GM10266 (cell line): Measurements from ENCODE around the gene LCN10.

Source experiments
- DNase-seq: peaks from one replicate; pipeline ENCODE4 v3.0.0; 2012; ENCODE audit errors: extremely low spot score
- TF ChIP-seq, protein P1 (sequence below): IDR thresholded peaks from 2 replicates; pipeline ENCODE4 v1.5.1; 2012; ENCODE audit warnings: mild to moderate bottlenecking, low read depth; ENCODE audit not compliant: control insufficient read depth, insufficient read depth; ENCODE audit errors: missing control alignments

Gene LCN10

DNA sequence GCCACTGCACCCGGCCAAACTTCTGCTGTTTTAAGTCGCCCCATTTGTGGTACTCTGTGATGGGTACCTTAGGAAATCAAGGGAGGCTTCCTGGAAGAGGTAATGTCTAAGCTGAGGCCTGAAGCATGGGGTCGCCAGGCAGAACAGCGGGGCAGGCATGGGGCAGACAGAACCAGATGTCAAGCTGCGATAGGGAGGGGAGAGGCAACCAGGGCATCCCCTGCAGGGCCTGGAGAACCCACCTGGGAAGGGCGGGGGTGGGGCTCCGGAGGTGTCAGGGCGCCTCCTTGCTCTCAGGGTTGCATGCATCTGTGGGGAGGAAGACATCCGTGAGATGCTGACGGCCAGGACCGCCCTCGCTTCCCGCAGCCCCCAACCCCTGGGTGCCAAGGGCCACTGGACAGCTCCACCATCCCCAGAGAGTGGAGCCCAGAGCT lies 18.8 kb upstream of the LCN10 start:
- TF ChIP-seq, protein P1, sequence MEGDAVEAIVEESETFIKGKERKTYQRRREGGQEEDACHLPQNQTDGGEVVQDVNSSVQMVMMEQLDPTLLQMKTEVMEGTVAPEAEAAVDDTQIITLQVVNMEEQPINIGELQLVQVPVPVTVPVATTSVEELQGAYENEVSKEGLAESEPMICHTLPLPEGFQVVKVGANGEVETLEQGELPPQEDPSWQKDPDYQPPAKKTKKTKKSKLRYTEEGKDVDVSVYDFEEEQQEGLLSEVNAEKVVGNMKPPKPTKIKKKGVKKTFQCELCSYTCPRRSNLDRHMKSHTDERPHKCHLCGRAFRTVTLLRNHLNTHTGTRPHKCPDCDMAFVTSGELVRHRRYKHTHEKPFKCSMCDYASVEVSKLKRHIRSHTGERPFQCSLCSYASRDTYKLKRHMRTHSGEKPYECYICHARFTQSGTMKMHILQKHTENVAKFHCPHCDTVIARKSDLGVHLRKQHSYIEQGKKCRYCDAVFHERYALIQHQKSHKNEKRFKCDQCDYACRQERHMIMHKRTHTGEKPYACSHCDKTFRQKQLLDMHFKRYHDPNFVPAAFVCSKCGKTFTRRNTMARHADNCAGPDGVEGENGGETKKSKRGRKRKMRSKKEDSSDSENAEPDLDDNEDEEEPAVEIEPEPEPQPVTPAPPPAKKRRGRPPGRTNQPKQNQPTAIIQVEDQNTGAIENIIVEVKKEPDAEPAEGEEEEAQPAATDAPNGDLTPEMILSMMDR = no peak
- no peak for DNase-seq

DNA sequence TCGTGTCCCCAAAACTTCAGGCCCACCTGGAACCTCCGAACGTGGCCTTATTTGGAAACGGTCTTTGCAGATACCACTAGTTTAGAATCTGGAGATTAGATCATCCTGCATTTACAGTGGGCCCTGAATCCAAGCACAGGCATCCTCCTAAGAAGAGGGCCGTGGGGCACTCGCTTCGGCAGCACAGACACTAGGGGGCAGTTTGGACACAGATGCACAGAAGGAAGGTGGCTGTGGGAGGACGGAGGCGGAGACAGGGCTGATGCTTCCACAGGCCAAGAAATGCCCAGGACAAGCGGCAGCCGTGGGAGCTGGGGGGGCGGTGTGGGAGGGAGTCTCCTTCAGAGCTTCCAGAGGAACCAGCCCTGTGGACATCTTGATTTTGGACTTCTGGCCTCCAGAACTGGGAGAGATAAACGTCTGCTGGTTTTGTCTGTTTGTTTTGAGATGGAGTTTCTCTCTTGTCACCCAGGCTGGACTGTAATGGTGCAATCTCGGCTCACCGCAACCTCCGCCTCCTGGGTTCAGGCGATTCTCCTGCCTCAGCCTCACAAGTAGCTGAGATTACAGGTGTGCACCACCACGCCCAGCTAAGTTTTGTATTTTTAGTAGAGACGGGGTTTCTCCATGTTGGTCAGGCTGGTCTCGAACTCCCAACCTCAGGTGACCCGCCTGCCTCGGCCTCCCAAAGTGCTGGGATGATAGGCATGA lies 18.2 kb upstream of the LCN10 start:
- DNase-seq = peak; percentile 68
- TF ChIP-seq, protein P1 = peak; percentile 77

DNA sequence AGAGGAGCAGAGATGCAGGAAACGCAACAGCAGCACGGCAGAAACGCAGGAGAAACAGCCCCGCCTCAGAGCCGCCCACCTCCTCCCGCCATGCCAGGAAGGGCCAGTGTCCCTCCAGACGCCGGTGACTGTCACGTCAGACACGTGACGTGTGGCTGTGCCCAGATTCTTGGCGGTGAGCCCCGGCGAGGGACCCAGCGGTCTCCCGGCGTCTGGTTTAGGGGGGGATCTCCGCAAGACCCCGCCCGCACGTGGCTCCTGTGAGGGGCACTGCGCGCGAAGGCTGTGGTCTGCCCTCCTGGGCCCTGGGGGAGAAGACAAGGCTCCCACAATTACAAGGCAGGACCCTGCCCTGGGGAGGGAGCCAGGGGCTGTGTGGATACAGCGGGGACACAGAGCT lies 17.7 kb upstream of the LCN10 start:
- DNase-seq = no peak
- TF ChIP-seq, protein P1 = no peak

DNA sequence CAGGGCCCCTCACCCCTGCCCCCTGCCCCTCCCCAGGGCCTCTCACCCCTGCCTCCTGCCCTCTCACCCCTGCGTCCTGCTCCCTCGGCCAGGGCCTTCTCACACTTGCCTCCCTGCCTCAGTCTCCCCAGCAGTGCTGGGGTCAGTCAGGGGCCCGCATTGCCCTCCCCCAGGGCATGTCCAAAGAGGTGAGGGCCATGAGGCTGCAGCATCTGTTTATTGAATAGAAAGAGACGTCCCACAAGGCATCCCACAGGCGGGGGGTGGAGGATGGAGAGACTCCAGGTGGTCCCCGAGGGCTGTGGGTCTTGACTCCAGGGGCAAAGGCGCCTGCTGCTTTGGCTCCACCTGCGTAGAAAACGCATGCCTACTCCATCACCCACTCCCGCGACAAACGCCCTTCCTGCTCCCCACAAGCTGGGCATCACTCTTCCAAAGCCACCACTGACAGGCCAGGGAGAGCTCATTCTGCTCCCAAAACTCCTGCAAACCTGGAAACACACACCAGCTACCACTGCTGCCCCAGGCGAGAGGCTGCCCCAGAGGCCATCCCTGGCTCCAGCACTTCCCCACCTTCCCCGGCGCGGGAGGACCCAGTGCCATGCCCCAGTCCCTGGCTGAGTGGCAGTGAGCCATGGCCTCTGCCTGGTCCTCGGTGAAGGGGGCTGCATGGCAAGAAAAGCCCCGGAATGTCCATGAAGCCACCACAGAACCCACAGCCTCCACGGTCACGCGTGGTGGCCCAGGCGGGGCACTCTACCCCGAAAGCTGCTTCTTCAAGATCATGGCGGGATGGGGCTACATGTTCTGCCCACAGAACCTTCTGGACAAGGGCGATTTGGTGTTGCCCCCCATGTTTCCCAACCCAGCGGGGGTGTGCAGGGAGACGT lies 16.9 kb upstream of the LCN10 start:
- TF ChIP-seq, protein P1 = no peak
- DNase-seq = no peak

DNA sequence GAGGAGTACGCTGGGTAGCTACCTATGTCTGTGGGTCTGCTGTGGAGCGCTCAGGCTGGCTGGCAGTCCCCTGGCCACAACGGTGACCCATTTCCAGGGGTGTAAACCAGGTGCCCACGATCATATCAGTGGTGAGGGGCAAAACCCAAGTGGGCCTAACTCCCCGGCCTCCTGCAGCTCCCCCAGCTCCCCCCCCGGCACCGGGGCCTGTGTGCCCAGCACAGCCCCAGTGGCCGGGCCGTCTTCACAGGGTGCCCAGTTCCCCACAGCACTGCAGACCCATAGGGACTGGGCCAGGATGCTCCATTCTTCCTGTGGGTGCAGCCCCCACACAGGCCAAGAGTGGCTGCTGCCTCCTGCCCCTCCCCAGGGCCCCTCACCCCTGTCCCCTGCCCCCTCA lies 16.3 kb upstream of the LCN10 start:
- TF ChIP-seq, protein P1 = no peak

DNA sequence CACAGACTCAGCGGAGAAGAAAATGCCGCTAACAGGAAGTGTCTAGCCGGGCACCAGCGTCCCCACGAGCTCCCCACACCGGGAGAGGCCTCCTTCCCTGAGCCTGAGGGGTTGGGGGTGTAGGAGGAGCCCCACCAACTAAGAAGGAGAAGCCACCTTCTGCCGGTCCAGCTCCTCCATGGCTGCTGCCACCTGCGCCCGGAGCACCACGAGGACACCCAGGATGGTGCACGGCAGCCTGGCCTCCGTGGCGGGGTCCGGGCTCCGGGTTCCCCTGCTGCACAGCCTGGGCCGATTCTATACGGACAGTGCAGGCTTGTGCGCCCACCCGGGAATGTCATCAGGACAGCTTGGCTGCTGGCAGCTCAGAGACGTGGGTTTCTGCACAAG lies 15.0 kb upstream of the LCN10 start:
- TF ChIP-seq, protein P1 = no peak

More for the DNA sequence above, 16.3 kb upstream of the LCN10 start:
- DNase-seq = no peak

DNA sequence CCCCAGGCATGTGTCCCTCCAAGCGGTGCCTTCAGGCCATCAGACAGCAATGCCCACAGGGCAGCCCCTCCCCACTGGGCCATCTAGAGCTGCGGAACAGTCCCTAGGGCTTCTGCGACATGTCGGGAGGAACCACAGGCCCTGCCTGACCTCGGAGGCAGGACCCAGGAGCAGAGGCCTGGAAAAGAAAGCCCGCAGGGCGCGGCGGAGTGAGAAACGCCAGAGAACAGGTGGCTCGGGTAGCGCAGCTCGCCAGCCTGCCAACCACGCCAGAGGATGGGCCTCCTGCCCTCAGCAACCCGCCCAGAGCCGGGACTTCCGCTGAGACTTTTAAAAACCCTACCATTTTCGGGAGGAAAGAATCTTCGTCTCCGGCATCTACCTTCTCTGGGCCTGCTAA lies 14.6 kb upstream of the LCN10 start:
- DNase-seq = no peak

More for the DNA sequence above, 15.0 kb upstream of the LCN10 start:
- DNase-seq = no peak

More for the DNA sequence above, 14.6 kb upstream of the LCN10 start:
- TF ChIP-seq, protein P1 = no peak
